ENCODE measurements around the gene TRAK1.

DNA sequence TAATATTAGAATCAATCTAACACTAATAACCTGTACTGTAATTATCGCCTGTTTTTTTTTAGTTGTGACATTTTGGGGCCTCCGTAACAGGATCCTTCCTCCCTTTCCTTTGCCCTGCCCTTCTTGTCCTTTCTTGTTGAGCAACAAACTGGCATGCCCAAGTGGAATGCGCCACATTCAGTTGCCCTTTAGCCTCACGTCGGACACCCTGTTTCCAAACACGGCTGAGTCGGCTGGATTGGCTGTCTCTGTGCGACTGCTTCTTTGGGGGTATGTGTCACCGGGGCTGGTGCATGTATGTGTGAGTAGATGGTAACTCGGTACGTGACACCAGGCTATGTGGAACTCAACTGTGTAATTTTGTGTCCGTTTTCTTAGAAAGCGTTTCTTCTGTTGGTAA, 24.1 kb downstream of the TRAK1 start:
- no peak for TF ChIP-seq POLR2A (IDR thresholded peaks at IDR 0.05; ENCODE audit: low read depth, low read length)
- no peak for TF ChIP-seq POU2F2 (IDR thresholded peaks at IDR 0.05; ENCODE audit: low read depth, low read length)

All from GM12891 (cell line).